NCI-H1092 (cell line): ENCODE results near the gene DHRS12.

ENCODE experiments used
- DNase-seq: peaks from one replicate; lab custom pipeline; 2025; lab: John Stamatoyannopoulos, UW

Gene DHRS12

GRCh38 chr13:51807041-51807440 lies 3.1 kb upstream of the DHRS12 start:
- DNase-seq, result no peak

- DNase-seq, result peak; percentile 42
Measured at GRCh38 chr13:51806566-51806965, 2.6 kb upstream of the DHRS12 start.

- DNase-seq, result no peak
Measured at GRCh38 chr13:51805925-51806324, 2.0 kb upstream of the DHRS12 start.

- DNase-seq, result no peak
Measured at GRCh38 chr13:51805313-51805712, 1.4 kb upstream of the DHRS12 start.

- DNase-seq, result peak; percentile 11
Measured at GRCh38 chr13:51804295-51805172, 571 bp upstream of the DHRS12 start.

- DNase-seq, result no peak
Measured at GRCh38 chr13:51802631-51803418, 1.1 kb downstream of the DHRS12 start.

- peak; percentile 72 for DNase-seq
Measured at GRCh38 chr13:51801631-51802099, 2.3 kb downstream of the DHRS12 start.

- DNase-seq, result no peak
Measured at GRCh38 chr13:51800486-51800885, 3.5 kb downstream of the DHRS12 start.

GRCh38 chr13:51799261-51799660 lies 4.7 kb downstream of the DHRS12 start:
- no peak for DNase-seq

- peak; percentile 38 for DNase-seq
Measured at GRCh38 chr13:51797664-51798488, 6.1 kb downstream of the DHRS12 start.

- no peak for DNase-seq
Measured at GRCh38 chr13:51796546-51796945, 7.4 kb downstream of the DHRS12 start.

- no peak for DNase-seq
Measured at GRCh38 chr13:51795419-51795818, 8.5 kb downstream of the DHRS12 start.

- DNase-seq, result no peak
Measured at GRCh38 chr13:51794964-51795363, 9.0 kb downstream of the DHRS12 start.

GRCh38 chr13:51793570-51794271 lies 10.2 kb downstream of the DHRS12 start:
- DNase-seq, result no peak

- no peak for DNase-seq
Measured at GRCh38 chr13:51786425-51787265, 17.3 kb downstream of the DHRS12 start.

- DNase-seq, result peak; percentile 81
Measured at GRCh38 chr13:51785712-51786424, 18.1 kb downstream of the DHRS12 start.

- DNase-seq, result no peak
Measured at GRCh38 chr13:51784097-51784496, 19.9 kb downstream of the DHRS12 start.

- DNase-seq, result no peak
Measured at GRCh38 chr13:51783428-51784094, 20.4 kb downstream of the DHRS12 start.

- no peak for DNase-seq
Measured at GRCh38 chr13:51782026-51782710, 21.8 kb downstream of the DHRS12 start.
